Fibroblast of upper back skin (primary cell): ENCODE measurements around the gene NARF.

ENCODE experiments used
- DNase-seq: peaks from one replicate; pipeline ENCODE4 v3.0.0-alpha.2; 2013

NARF gene

GRCh38 chr17:82479602-82480001 lies 21.1 kb downstream of the NARF start:
- DNase-seq, result no peak

GRCh38 chr17:82480318-82480717 lies 21.8 kb downstream of the NARF start:
- DNase-seq, result no peak

GRCh38 chr17:82483204-82483660 lies 24.7 kb downstream of the NARF start:
- no peak for DNase-seq

GRCh38 chr17:82483836-82484235 lies 25.3 kb downstream of the NARF start:
- DNase-seq, result no peak

- no peak for DNase-seq
Observed at GRCh38 chr17:82486231-82487094, 27.9 kb downstream of the NARF start.

- DNase-seq, result no peak
Observed at GRCh38 chr17:82487910-82488309, 29.4 kb downstream of the NARF start.

- peak; percentile 34 for DNase-seq
Observed at GRCh38 chr17:82489117-82489516, 30.6 kb downstream of the NARF start.

- no peak for DNase-seq
Observed at GRCh38 chr17:82489851-82490511, 31.4 kb downstream of the NARF start.

GRCh38 chr17:82490512-82491195 lies 32.1 kb downstream of the NARF start:
- DNase-seq, result no peak

GRCh38 chr17:82491196-82491530 lies 32.6 kb downstream of the NARF start:
- no peak for DNase-seq

- no peak for DNase-seq
Observed at GRCh38 chr17:82491533-82491932, 33.0 kb downstream of the NARF start.

- DNase-seq, result peak; percentile 48
Observed at GRCh38 chr17:82492643-82493225, 34.2 kb downstream of the NARF start.

- DNase-seq, result no peak
Observed at GRCh38 chr17:82493226-82493781, 34.8 kb downstream of the NARF start.

- peak; percentile 99 for DNase-seq
Observed at GRCh38 chr17:82494236-82495055, 35.9 kb downstream of the NARF start.

GRCh38 chr17:82495844-82496528 lies 37.4 kb downstream of the NARF start:
- no peak for DNase-seq

- peak; percentile 92 for DNase-seq
Observed at GRCh38 chr17:82496529-82497434, 38.2 kb downstream of the NARF start.

GRCh38 chr17:82497483-82498405 lies 39.2 kb downstream of the NARF start:
- DNase-seq, result peak; percentile 61

GRCh38 chr17:82502207-82502606 lies 43.7 kb downstream of the NARF start:
- no peak for DNase-seq

GRCh38 chr17:82503094-82503727 lies 44.7 kb downstream of the NARF start:
- no peak for DNase-seq
